AG04450 (cell line): ENCODE data around the gene PLCXD3. TPM values are rescaled to one million over a fixed set of nuclear protein-coding genes. Genes with fewer than 3 reads are reported as not detected.

Experiments used
- CTCF ChIA-PET: fragments of 300-600, 350-600 bp; formaldehyde crosslinking; extraction: SDS; loops from one replicate; lab custom pipeline; 2022; ENCODE audit warnings: antibody characterized with exemption, inconsistent platforms; lab: Charles Lee
- POLR2A ChIA-PET: fragments of 350-600 bp; formaldehyde crosslinking; extraction: SDS; loops from one replicate; lab custom pipeline; 2021; ENCODE audit warnings: antibody characterized with exemption, inconsistent platforms; lab: Yijun Ruan, JAX
- DNase-seq: peaks from one replicate; pipeline ENCODE4 v3.0.0-alpha.2; 2011; ENCODE audit warnings: low read depth, low spot score
- H3K27ac ChIP-seq: one replicate; pipeline ENCODE4 v1.5.1; 2012; ENCODE audit warnings: low read depth, low read length, control low read depth
- H3K27me3 ChIP-seq: one replicate; pipeline ENCODE4 v1.6.0; 2012; ENCODE audit warnings: low read length; ENCODE audit not compliant: control insufficient read depth, insufficient read depth
- H3K4me3 ChIP-seq: 2 replicates; pipeline ENCODE4 v1.5.1; 2011; ENCODE audit warnings: mild to moderate bottlenecking, low read depth, low read length, control low read depth
- H3K9me3 ChIP-seq: 2 replicates; pipeline ENCODE4 v1.5.1; 2012; ENCODE audit warnings: low read length; ENCODE audit not compliant: control insufficient read depth, insufficient read depth
- CTCF ChIP-seq: IDR thresholded peaks from 2 replicates; pipeline ENCODE4 v1.5.1; 2011; ENCODE audit warnings: low read depth, low read length, control low read depth, inconsistent platforms
- polyA plus RNA-seq: library from polyadenylated mRNA; depleted of rRNA; stranded (reverse); fragments of >200 nt; gene quantifications from 2 replicates; pipeline ENCODE4 v1.2.3, GENCODE V29; 2011

The PLCXD3 gene
- polyA plus RNA-seq, 1 experiment: 0.02 TPM

- Histone ChIP-seq H3K4me3 (no peak overlapping the region), H3K27me3 (no peaks in the 10 kb centered on the region), H3K27ac (no peak overlapping the region), H3K9me3 (no peaks in the 10 kb centered on the region)
- DNase-seq: no peak
- ChIA-PET CTCF (no interaction called here), POLR2A (no interaction called here)
- TF ChIP-seq CTCF: no peak
Observed at GRCh38 chr5:41427505-41427904, 82.9 kb downstream of the PLCXD3 start.

DNA sequence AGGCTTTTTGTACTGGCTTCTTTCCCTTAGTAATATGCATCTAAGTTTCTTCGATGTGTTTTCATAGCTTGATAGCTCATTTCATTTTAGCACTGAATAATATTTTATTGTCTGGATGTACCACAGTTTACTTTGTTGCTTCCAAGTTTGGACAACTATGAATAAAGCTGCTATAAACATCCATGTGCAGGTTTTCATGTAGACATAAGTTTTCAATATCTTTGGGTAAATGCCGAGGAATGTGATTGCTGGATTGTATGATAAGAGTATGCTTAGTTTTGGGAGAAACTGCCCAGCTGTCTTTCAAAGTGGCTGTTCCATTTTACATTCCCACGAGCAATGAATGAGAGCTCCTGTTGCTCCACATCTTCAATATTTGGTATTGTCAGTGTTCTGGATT lies 84.7 kb downstream of the PLCXD3 start:
- Histone ChIP-seq H3K27me3 (no peaks in the 10 kb centered on the region), H3K27ac (no peak overlapping the region), H3K4me3 (no peak overlapping the region), H3K9me3 (no peaks in the 10 kb centered on the region)
- POLR2A ChIA-PET: interaction anchor here (0.6 kb wide), 1 partner anchor 11 kb away, joined by 4 read pairs; no protein-coding TSS in a partner anchor
- no peak for DNase-seq
- no peak for TF ChIP-seq CTCF
- CTCF ChIA-PET: interaction anchor here (0.6 kb wide), 1 partner anchor 521 kb away, joined by 3 read pairs; no protein-coding TSS in a partner anchor

DNA sequence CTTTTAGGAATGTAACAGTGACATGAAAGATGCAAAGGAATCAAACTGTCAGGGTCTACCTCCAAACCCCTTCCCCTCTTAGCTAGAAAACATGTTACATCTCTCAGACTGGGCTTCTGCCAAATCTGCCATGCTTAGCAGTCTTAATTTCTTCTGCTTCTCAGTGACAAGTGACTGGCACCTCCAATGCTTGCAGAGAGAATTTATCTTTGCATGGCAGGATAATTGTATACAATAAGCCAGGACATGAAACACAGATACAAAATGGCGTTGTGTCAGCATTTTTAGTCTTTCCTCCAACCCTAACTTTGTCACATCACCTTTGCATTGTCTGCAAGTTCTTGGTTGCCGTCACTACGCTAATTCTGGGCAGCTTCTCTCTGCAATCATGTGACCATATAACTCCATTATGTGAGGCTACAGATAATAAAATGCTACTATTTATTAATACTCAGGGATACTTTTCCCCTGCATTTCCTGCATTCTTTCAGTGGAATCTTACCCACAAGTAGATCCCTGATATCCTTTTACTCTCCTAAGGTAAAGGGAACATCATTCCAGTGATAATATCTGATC lies 89.8 kb downstream of the PLCXD3 start:
- Histone ChIP-seq H3K9me3 (no peaks in the 10 kb centered on the region), H3K27ac (no peak overlapping the region), H3K4me3 (no peak overlapping the region), H3K27me3 (no peaks in the 10 kb centered on the region)
- ChIA-PET CTCF (no interaction called here), POLR2A (no interaction called here)
- DNase-seq: no peak
- no peak for TF ChIP-seq CTCF

DNA sequence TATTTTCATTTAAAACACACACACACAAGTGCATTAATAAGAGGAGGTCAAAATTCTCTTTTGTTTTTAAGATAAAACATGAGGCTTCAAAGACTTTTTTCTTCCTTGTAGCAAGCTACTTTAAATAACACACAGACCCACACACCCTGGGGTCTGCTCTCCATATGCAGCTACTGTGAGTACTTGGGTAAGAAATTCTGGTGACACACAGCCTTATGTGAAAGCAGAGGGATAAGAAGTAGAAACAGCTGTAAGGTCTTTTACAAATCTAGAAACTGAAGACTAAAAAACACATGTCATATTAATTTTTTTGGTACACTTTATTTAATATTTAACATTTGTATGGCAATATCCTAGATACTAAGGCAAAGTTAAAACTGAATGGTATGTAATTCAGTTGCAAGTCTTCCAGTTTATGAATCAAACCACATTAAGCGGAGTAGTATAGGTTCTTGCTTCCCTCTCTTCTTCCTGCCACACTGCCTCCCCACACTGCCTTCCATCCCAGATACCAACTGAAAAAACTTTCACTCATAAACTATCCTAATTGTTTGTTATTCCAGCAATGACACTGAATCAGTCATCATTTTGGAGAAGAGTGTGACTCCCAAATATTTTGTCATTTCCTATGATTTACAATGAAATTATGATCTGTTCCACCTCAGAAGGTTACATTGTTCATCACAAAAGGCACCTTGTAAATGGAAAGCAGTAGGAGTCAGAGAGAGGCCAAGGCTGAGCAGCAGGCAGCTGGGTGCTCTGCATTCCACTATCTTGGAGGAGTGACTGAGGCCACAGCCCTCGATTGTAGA lies 92.0 kb downstream of the PLCXD3 start:
- no peaks in the 10 kb centered on the region for H3K27me3 ChIP-seq
- ChIA-PET POLR2A (interaction anchor here (0.5 kb wide), 1 partner anchor 569 kb away, joined by 3 read pairs; no protein-coding TSS in a partner anchor), CTCF (no interaction called here)
- no peak overlapping the region for H3K27ac ChIP-seq
- DNase-seq: peak; percentile 23
- TF ChIP-seq CTCF: no peak
- H3K9me3 ChIP-seq: no peaks in the 10 kb centered on the region
- H3K4me3 ChIP-seq: no peak overlapping the region

- POLR2A ChIA-PET: no interaction called here
- Histone ChIP-seq H3K4me3 (no peak overlapping the region), H3K27me3 (no peaks in the 10 kb centered on the region), H3K9me3 (no peaks in the 10 kb centered on the region), H3K27ac (no peak overlapping the region)
- CTCF ChIA-PET: interaction anchor here (1.6 kb wide), 1 partner anchor 512 kb away, joined by 3 read pairs; no protein-coding TSS in a partner anchor
- no peak for TF ChIP-seq CTCF
- DNase-seq: no peak
Observed at GRCh38 chr5:41416336-41416735, 94.1 kb downstream of the PLCXD3 start.
